Neural progenitor cell (in vitro differentiated cells): Measurements from ENCODE around the gene ARHGEF6.

Source experiments
- EZH2 ChIP-seq: fragments of 200-600 bp; sonication (generic); IDR thresholded peaks from 2 replicates; pipeline ENCODE4 v1.6.1; 2017; ENCODE audit warnings: antibody characterized with exemption, mild to moderate bottlenecking, moderate library complexity
- EZH2phosphoT487 ChIP-seq: fragments of 200-600 bp; sonication (generic); IDR thresholded peaks from 2 replicates; pipeline ENCODE4 v1.6.1; 2017; ENCODE audit warnings: antibody characterized with exemption
- TF ChIP-seq, protein P1 (sequence below): fragments of 200-600 bp; sonication (generic); IDR thresholded peaks from 2 replicates; pipeline ENCODE4 v1.5.1; 2017; ENCODE audit warnings: antibody characterized with exemption, mild to moderate bottlenecking

DNA sequence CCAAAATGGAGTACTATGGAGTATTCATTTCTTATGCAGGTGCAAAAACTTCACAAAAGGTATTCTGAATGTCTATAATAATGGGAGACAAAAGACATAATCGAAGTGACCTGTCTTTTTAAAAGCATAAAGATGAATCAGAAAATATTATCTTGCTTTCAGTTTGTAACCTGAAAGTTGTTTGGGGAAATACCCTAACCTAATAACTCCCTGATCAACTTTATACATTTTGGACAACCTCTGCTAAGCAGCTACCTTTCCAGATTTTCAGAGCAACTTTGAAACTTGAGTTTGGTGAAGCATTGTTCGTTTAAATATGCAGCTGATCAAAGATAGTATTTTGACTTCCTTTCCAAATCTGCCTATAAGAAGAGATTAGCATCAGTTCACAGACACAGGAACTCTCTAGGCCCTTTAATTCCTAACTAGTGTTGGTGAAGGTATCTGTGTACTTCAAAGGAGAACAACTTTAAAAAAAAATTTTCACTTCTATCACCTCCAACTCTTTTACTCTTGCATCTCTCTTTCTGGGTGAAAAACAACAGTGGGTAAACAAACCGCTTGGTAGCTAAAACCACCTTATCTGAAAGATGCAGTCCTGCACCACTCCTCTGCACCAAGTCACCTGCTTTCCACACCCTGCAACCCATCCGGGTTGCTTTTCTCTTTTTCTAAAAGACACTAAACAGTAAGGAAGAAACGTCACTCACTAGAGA, 106.3 kb downstream of the ARHGEF6 start:
- TF ChIP-seq, protein P1, sequence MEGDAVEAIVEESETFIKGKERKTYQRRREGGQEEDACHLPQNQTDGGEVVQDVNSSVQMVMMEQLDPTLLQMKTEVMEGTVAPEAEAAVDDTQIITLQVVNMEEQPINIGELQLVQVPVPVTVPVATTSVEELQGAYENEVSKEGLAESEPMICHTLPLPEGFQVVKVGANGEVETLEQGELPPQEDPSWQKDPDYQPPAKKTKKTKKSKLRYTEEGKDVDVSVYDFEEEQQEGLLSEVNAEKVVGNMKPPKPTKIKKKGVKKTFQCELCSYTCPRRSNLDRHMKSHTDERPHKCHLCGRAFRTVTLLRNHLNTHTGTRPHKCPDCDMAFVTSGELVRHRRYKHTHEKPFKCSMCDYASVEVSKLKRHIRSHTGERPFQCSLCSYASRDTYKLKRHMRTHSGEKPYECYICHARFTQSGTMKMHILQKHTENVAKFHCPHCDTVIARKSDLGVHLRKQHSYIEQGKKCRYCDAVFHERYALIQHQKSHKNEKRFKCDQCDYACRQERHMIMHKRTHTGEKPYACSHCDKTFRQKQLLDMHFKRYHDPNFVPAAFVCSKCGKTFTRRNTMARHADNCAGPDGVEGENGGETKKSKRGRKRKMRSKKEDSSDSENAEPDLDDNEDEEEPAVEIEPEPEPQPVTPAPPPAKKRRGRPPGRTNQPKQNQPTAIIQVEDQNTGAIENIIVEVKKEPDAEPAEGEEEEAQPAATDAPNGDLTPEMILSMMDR: no peak
- TF ChIP-seq EZH2 (no peak), EZH2phosphoT487 (no peak)
